Fibroblast of skin of right quadriceps (primary cell): Measurements from ENCODE around the gene SLC16A13.
A peak's percentile ranks its signal among the peaks of the same experiment; 100 is the strongest.
"Not testable (repeated sequence)": the region's sequence is repeated elsewhere in the genome, so short reads cannot be mapped to it uniquely, and the experiment has no call there.

ENCODE experiments used
- DNase-seq: peaks from one replicate; pipeline ENCODE4 v3.0.0-alpha.2; 2013

SLC16A13 gene

DNA sequence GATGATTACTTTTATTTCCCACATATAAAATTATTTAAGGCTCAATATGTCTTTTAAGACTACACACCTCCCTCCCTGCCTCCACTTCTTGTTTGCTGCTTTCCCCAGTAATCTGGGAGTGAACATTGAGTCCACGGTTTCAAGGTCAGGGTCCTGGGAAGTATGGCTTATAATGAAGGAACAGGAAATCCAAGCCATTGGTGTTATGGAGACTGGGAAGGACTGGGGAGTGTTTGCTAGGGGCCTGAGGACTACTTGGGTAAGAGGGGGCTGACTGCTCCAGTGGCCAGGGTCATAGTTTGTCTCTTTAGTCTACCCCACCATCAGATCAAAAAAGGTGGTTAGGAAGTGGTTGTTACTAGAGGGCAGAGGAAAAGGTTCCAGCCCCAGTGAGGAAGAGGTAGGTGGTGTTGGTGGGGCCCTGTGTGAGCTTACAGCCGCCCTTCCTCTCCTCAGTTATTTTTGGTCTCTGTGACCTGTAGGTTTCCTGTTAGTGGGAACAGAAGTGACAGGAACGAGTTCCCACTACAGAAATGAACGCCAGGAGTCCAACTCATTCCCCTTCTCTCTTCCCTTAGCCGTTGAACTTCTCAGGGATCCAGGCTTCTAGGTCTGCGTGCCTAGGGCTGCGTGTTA is 742 bp upstream of the SLC16A13 start:
- DNase-seq: no peak

DNA sequence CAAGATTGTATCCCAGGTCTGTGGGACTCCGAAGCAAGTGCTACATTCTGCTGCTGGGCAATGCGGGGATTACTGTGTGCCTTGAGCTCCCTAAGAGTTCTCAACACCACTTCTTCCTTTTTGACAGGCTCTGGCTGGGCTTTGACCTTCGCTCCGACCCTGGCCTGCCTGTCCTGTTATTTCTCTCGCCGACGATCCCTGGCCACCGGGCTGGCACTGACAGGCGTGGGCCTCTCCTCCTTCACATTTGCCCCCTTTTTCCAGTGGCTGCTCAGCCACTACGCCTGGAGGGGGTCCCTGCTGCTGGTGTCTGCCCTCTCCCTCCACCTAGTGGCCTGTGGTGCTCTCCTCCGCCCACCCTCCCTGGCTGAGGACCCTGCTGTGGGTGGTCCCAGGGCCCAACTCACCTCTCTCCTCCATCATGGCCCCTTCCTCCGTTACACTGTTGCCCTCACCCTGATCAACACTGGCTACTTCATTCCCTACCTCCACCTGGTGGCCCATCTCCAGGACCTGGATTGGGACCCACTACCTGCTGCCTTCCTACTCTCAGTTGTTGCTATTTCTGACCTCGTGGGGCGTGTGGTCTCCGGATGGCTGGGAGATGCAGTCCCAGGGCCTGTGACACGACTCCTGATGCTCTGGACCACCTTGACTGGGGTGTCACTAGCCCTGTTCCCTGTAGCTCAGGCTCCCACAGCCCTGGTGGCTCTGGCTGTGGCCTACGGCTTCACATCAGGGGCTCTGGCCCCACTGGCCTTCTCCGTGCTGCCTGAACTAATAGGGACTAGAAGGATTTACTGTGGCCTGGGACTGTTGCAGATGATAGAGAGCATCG is 2.4 kb downstream of the SLC16A13 start:
- no peak for DNase-seq

DNA sequence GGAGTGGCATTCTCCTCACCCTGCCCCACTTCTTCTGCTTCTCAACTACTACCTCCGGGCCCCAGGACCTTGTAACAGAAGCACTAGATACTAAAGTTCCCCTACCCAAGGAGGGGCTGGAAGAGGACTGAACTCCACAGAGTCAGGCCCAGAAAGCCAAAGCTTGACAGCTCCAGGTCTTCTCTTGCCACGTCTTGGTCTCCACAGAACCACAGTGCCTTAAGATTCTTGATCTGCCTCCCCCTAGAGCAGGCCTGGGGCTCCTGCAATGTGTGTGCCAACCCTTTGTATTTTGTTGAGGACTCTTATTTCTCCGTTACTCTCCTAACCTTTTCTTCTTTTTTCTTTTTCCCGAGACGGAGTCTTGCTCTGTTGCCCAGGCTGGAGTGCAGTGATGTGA is 4.0 kb downstream of the SLC16A13 start:
- no peak for DNase-seq

DNA sequence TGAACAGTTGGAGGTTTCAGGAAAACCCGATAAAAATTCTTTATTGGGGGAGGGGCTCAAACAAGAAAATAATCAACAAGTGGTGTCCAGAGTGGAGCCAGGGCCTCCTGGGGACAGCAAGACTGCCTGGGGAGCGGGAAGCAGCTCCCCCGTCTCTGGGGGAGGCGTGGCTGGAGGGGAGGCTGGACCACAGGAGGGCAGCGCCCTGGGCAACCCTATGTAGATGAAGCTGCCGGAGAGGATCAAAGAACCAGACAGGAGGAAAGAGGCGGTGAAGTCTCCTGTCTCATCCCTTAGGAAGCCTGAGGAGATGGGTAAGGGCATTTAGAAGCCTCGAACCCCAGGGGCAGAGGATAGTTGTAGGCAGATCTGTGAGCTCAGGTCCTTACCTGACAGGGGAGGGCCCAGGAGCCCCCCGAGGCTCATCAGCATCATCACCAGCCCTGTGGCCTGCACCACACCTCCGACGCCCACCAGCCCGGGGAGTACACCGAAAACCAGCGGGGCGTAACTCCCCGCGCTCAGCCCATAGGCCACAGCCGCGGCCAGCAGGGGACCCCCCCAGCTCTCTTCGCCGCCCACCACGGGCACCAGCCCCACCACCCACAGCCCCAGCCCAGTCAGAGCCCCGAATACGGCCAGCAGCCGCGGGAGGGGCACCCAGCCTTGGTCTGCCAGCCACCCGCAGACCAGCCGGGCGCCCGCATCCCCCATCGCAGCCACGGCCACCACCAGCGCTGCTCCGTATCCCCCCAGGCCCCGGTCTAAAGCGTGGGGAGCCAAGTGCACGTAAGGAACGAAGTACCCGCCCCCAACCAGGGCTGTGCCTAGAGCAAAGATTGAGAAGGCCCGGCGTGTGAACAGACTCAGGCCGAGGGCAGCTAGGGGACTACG is 6.0 kb downstream of the SLC16A13 start:
- no peak for DNase-seq

DNA sequence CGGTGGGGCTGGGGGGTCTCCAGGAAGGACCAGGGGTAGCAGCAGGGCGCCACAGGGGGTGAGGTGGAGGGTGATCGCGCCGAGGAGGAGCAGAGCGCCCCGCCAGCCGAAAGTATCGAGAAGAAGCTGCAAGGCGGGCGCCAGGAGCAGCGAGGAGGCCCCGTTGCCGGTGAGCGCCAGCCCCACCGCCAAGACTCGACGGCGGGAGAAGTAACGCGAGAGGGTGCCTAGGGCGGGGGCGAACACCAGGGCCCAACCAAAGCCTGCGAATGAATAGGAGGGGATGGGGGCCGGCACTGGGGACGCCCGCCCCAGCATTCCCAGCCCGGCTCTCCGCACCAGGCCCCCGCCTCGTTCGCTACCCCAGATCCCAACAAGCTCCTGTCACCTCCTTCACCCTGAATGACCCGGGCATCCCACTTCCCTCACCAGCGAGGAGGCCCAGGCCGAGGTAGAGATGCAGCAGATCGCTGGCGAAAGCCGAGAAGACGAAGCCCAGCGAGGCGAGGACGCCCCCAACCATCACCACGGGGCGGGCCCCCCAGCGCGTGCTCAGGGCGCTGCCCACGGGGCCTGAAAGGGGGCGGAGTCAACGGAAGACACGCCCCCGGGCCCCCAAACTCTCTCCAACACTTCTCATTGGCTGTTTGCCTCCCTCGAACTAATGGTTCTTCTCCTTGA is 6.8 kb downstream of the SLC16A13 start:
- DNase-seq: no peak

DNA sequence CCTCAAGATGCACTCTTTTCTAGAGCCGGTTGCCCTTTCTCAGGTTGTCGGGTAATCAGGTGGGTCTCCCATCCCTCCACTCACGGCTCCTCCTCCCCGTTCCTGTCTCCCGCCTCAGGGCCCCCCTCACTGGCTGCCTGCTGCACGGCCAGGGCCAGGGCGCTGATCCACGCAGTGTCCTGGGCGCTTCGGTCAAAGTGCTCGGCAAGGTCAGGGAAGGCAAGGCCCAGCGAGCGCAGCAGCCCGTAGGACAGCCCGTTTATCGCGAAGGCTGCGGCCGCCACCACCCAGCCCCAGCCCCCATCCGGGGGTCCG is 7.3 kb downstream of the SLC16A13 start:
- DNase-seq: no peak

DNA sequence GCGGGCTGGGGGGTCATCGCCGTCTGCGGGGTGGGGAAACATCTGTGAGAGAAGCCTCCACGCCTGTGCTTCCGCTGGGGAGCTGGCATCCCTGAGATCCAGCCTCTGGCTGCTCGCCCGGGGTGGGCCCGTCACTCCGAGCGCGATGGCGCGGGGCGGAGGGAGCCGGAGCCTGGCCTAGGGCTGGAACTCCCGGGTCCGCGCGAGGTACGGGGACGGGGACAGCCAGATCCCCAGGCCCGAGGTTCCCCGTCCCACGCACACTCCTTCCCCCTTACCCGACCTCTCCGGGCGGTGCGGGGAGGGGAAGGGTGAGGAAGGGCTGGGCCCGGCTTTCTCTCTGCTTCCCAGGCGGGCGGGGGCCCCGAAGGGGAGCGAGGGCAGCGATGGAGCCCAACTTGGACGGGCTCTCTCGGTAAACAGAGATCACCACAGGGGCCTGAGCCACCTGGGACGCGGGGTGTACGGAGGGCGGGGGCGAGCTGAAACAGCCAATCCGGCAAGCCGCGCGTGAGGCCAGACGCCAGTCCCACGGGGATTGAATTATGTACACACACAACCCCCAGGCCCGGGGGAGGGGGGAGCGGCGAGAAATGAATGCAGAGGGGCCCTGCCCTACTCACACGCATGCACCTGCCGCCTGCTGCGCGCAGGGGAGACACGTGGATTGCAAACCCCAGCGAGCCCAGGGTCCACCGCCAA is 7.8 kb downstream of the SLC16A13 start, which contains the start of gene SLC16A11:
Gene SLC16A11, minus strand, starts transcription at position 596 of the 702 bp plus-strand sequence. Its CDS starts 579 bp downstream, at position 17.
- DNase-seq: peak; percentile 28

DNA sequence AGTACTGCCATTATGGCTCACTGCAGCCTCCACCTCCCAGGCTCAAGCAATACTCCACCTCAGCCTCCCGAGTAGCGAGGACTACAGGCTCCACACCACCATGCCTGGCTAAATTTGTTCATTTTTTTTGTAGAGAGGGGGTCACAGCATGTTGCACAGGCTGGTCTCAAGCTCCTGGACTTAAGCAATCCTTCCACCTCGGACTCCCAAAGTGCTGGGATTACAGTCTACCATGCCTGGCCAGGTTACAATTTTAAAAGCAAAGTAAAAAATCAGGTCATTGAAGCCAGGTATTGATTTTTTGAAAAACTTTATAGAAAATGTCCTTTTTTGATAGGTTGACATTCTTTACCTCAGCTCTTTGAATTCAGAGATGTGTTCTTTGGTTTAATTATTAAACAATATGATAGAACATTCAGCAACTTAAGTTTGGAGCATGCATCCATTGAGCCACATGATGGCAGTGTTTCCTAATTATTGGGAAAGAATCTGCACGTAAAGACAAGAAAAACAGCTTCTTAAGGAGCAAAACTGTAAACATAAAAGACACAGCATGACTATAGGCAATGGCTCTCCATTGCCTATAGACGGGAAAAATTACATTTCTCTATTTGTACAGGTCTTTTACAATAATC is 9.8 kb downstream of the SLC16A13 start:
- peak; percentile 74 for DNase-seq

DNA sequence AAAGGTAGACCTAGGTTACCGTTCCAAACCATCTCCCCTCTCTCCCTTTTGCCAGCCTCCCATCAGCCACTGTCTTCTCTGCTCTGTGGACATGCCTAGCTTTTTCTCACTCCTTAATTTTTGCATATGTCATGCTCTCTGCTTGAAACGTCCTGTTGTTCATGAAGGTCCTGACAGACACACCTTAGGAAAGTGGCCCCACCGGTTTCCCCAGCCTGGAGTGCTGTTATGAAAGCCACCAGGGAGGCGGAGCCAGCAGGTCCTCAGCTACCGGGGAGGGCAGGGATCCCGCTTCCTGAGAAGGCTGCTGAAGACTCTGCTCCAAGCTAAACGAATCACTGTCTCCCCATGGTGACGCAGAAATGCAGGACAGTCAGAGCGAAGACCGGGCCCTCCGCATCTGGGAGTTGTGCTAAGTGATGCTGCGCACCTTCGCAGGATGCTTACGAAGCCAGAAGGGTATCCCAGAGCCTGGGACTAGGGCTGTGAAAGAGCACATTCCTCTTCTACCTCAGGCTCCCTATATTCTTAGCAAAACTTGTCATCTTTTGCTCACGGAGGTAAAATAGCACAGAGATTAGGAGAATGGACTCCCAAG is 10.4 kb downstream of the SLC16A13 start:
- DNase-seq: no peak

DNA sequence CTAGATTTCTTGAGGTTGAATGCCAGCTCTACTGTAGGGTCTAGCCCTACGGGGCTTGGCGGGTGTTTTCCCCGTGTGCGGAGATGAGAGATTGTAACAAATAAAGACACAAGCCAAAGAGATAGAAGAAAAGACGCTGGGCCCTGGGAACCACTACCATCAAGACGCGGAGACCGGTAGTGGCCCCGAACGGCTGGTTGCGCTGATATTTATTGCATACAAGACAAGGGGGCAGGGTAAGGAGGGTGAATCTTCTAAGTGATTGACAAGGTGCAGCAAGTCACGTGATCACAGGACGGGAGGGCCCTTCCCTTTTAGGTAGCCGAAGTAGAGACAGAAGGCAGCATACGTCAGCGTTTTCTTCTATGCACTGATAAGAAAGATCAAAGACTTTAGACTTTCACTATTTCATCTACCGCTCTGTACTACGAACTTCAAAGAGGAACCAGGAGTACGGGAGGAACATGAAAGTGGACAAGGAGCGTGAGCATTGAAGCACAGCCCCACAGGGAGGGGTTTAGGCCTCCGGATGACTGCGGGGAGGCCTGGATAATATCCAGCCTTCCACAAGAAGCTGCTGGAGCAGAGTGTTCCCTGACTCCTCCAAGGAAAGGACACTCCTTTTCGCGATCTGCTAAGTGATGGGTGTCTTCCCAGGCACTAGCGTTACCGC is 11.0 kb downstream of the SLC16A13 start:
- not testable (repeated sequence) for DNase-seq

DNA sequence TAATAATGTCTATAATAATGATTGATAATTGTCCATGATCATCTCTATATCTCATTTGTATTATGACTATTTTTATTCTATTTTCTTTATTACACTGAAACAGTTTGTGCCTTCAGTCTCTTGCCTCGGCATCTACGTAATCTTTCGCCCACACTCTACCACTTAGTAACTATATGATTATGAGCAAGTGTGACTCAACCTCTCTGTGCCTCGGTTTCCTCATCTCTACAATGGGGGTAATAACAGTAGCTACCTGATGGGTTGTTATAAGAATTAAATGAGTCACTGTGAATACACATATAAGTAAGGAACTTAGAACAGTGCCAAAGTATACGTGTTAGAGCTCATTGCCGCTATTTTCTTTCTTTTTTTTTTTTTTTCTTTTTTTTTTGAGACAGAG is 11.8 kb downstream of the SLC16A13 start:
- DNase-seq: no peak

DNA sequence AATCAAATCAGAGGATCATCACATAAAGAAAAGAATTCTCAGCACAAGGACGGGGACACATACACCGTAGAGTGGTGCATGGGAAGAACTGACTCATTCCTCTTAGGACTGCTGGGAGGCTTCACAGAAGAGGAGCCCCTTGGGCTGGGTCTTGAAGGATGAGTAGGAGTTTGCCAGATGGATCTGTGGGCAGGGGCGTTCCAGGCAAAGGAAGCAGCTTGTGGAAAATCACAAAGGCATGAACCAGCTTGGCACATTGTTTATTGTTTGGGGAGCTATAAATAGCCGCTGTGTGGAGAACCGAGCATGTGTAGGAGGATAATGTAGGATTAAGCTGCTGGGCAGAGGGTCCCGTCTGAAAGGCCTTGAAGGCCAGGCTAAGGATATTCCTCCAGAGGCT is 13.2 kb downstream of the SLC16A13 start:
- DNase-seq: no peak

DNA sequence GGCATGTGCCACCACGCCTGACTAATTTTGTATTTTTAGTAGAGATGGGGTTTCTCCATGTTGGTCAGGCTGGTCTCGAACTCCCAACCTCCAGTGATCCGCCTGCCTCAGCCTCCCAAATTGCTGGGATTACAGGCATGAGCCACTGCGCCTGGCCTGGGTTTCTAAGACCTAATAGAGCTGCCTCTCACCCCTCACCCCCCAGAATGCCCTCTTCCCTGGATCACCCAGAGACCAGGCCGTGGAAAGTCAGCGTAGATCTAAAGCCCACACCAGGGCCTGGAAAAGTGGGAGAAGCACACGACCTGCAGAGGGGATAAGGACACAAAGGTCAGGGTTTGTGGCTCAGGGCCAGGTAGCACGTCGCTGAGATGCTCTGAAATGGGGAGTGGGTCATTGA is 14.8 kb downstream of the SLC16A13 start:
- not testable (repeated sequence) for DNase-seq

DNA sequence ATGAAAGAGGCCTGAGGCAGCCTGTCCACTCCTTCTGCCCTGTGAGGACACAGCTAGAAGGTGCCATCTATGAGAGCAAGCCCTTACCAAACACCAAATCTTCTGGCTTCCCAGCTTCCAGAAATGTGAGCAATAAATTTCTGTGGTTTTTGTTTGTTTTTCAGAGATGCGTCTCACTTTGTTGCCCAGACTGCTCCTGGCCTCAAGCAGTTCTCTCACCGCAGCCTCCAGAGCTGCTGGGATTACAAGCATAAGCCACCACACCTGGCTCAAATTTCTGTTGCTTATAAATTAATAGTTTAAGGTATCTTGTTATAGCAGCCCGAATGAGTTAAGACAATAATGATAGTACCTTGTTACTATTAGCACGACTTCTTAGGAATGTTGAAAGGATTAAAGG is 20.6 kb downstream of the SLC16A13 start:
- DNase-seq: no peak

DNA sequence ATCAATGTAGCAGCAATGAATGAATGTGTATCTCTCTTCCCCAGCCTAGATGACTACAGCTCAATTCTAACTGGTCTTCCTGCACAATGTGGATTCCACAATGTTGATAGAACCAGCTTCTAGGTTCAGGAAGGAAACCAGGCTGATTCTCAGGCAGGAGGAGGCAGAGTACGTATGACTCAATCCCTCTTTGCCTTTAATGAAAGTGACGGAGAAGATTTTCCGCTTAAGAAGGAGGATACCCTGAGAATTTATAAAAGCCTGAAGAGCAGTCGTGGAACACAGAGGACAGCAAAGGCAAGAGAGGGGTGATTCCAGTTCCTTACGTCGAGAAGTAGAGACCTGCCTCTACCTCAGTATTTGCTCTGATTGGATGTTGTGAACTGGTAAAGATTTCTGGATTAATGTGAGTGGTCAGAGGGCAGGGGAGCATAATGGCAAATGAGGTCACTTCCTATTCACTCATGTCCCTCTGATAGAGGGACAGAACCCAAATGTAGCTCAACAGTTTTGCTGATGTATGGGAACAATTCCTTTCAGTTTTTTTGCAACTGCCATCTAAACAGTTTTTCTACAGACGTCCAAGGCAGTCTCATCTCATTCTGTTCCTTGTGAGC is 23.1 kb downstream of the SLC16A13 start:
- DNase-seq: no peak

DNA sequence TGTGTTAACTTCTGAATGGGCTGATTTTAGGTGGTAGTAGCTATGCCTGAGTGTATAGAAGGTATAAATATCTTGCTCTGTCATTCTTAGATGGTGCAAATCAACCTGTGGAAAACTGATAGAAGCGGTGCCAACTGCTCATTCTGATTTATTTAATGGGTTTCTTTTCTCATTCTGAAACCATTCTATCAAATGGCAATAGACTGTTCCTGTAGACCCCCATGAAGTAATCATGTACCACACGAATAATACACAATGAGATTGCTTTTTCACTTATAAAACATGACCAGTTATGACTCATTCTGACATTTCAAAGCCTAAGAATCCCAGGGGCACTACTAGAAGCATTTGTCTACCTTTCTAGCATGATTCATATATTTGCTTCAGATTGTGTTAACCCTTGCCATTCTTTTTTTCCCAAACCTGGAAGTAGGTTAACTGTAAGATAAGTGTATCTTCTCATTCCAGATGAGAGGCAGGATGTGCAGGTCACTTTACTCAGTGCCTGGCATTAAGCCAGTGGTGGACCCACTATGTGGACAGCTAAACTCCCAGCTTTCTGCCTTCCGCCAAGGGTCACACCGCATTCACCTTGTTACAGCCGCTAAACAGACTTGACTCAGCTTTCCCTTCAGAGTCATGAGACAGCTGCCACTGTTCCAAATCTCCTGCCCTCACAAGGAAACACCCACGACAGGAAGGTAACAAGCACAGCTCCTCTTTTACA is 24.5 kb downstream of the SLC16A13 start:
- peak; percentile 59 for DNase-seq

DNA sequence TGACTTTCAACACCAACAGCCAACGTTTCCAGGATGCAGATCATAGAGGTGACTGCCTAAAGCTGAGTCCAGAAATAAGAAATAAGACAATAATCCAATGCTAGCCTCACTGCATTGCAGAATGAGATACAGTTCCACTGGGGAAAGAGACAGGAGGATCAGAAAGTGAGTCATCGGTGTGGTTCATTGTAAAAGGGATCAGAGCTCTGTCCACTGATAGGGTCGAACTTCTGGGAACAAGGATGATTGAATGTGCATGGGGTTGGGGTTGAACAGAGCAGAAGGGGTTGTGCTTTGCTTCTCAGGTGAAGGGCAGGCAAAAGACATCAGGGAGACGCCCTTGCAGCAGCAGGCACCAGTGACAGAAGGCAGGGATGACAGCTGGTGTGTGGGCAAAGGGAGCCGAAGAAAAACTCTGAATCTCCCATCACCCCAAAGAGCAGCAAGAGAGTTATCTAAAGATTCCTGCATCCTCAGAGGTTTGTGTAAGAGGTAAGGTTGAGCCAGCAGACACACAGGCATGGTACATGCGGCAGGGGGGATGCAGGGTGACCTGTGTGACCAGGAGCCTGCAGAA is 27.8 kb downstream of the SLC16A13 start:
- no peak for DNase-seq

DNA sequence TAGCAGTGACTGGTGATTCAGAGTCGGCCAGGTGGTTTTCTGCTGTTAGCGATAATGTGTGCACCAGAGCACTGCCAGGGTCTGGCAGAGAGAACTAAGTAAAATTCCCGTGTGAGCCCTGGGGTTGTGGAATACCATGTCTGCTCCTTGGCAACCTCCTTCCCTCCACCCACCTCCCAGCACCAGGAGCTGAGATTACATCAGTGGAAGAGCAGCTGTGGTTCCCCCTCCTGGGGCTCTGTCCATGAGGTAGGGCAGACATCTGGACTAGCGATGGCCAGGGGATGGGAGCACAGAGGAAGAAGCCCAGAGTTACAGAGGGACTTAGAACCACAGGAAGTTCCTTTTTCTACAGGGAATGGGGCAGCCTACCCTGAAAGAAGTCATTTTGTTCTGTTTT is 28.4 kb downstream of the SLC16A13 start:
- no peak for DNase-seq

DNA sequence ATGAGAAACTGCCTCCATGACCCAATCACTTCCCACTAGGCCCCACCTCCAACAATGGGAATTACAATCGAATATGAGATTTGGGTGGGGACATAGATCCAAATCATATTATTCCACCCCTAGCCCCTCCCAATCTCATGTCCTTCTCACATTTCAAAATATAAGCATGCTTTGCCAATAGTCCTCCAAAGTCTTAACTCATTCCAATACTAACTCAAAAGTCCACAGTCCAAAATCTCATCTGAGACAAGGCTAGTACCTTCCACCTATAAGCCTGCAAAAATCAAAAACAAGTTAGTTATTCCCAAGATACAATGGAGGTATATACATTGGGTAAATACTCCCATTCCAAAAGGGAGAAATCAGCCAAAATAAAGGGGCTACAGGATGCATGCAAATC is 31.4 kb downstream of the SLC16A13 start:
- DNase-seq: no peak
